ENCODE data around the gene RNF144B.

Gene RNF144B

GRCh38 chr6:18477301-18477941, 90.3 kb downstream of the RNF144B start:
- no peak for DNase-seq (ENCODE audit: low read depth in 1 of 2, low spot score in 1 of 2)
- no peak overlapping the region for H3K27ac ChIP-seq (replicated peaks)

GRCh38 chr6:18478610-18479009, 91.5 kb downstream of the RNF144B start:
- DNase-seq (ENCODE audit: low read depth in 1 of 2, low spot score in 1 of 2) = no peak
- H3K4me3 ChIP-seq (replicated peaks; ENCODE audit: insufficient read depth, low read length) = no peak overlapping the region
- TF ChIP-seq REST (IDR thresholded peaks at IDR 0.05; ENCODE audit: insufficient replicate concordance, low read depth) (no peak), GABPA (IDR thresholded peaks at IDR 0.05; ENCODE audit: low read depth) (no peak), SPI1 (IDR thresholded peaks at IDR 0.05; ENCODE audit: borderline replicate concordance, low read depth) (no peak), POLR2AphosphoS5 (IDR thresholded peaks at IDR 0.05; ENCODE audit: low read depth) (no peak), CTCF (IDR thresholded peaks at IDR 0.05; ENCODE audit: insufficient read depth, low read length) (no peak)
- H3K27me3 ChIP-seq (ENCODE audit: insufficient read depth, poor library complexity, severe bottlenecking) = no peaks in the 10 kb centered on the region
- no peak overlapping the region for H3K27ac ChIP-seq (replicated peaks)

More at GRCh38 chr6:18477301-18477941, 90.3 kb downstream of the RNF144B start:
- Histone ChIP-seq H3K27me3 (ENCODE audit: insufficient read depth, poor library complexity, severe bottlenecking) (no peaks in the 10 kb centered on the region), H3K4me3 (replicated peaks; ENCODE audit: insufficient read depth, low read length) (no peak overlapping the region)
- no peak for TF ChIP-seq SPI1 (IDR thresholded peaks at IDR 0.05; ENCODE audit: borderline replicate concordance, low read depth)
- no peak for TF ChIP-seq POLR2AphosphoS5 (IDR thresholded peaks at IDR 0.05; ENCODE audit: low read depth)
- no peak for TF ChIP-seq REST (IDR thresholded peaks at IDR 0.05; ENCODE audit: insufficient replicate concordance, low read depth)
- TF ChIP-seq GABPA (IDR thresholded peaks at IDR 0.05; ENCODE audit: low read depth) = no peak
- no peak for TF ChIP-seq CTCF (IDR thresholded peaks at IDR 0.05; ENCODE audit: insufficient read depth, low read length)

GRCh38 chr6:18481870-18482269, 94.7 kb downstream of the RNF144B start:
- DNase-seq (ENCODE audit: low read depth in 1 of 2, low spot score in 1 of 2) = no peak
- TF ChIP-seq SPI1 (IDR thresholded peaks at IDR 0.05; ENCODE audit: borderline replicate concordance, low read depth) = peak; percentile 18; the same call in 1 of the 2 replicates
- no peak for TF ChIP-seq CTCF (IDR thresholded peaks at IDR 0.05; ENCODE audit: insufficient read depth, low read length)
- no peaks in the 10 kb centered on the region for H3K27me3 ChIP-seq (ENCODE audit: insufficient read depth, poor library complexity, severe bottlenecking)
- no peak overlapping the region for H3K27ac ChIP-seq (replicated peaks)
- H3K4me3 ChIP-seq (replicated peaks; ENCODE audit: insufficient read depth, low read length) = no peak overlapping the region

Data from HL-60 (cell line).